HEK293 (cell line): ENCODE data around the gene KLF2.

Source experiments
- CTCF ChIA-PET: fragments of 350-600 bp; formaldehyde crosslinking; extraction: SDS; loops from one replicate; lab custom pipeline; 2021; ENCODE audit warnings: antibody characterized with exemption; lab: Yijun Ruan, JAX
- POLR2A ChIA-PET: fragments of 300-600 bp; formaldehyde crosslinking; extraction: SDS; loops from one replicate; lab custom pipeline; 2020; ENCODE audit warnings: antibody characterized with exemption, inconsistent platforms; lab: Yijun Ruan, JAX
- H3K27ac ChIP-seq: fragments of 200-500 bp; sonication (Bioruptor generic); 2 replicates; pipeline ENCODE4 v1.5.1; 2014; ENCODE audit warnings: low read depth, low read length, control low read depth, inconsistent platforms; ENCODE audit errors: extremely low read depth
- H3K36me3 ChIP-seq, 2 experiments: fragments of 200-500 bp in 1 of 2; sonication (Bioruptor generic) in 1 of 2; 1 replicate in 1 of 2; 2 replicates in 1 of 2; pipeline ENCODE4 v1.5.1; 2014 to 2017; ENCODE audit warnings: inconsistent platforms in 2 of 2, low read length in 2 of 2; ENCODE audit not compliant: control insufficient read depth in 2 of 2, insufficient read depth in 1 of 2
- H3K4me1 ChIP-seq: fragments of 200-500 bp; sonication (Bioruptor generic); 2 replicates; pipeline ENCODE4 v1.5.1; 2014; ENCODE audit warnings: mild to moderate bottlenecking, low read length, inconsistent platforms; ENCODE audit not compliant: control insufficient read depth, insufficient read depth
- H3K4me3 ChIP-seq: 2 replicates; pipeline ENCODE4 v1.5.1; 2011; ENCODE audit warnings: low read depth, mild to moderate bottlenecking, control low read depth, low read length, moderate library complexity
- H3K9me3 ChIP-seq: fragments of 200-500 bp; sonication (Bioruptor generic); 2 replicates; pipeline ENCODE4 v1.5.1; 2014; ENCODE audit warnings: low read depth, low read length, inconsistent platforms; ENCODE audit not compliant: control insufficient read depth, insufficient read depth
- BCL11A ChIP-seq: fragments of 450-650 bp; formaldehyde crosslinking; IDR thresholded peaks from 2 replicates; pipeline ENCODE4 v1.5.1; 2016; ENCODE audit warnings: low read depth, missing biosample characterization, missing genetic modification characterization
- CTCF ChIP-seq: fragments of 450-650 bp; formaldehyde crosslinking; IDR thresholded peaks from 2 replicates; pipeline ENCODE4 v1.5.1; 2016; ENCODE audit warnings: missing biosample characterization, missing genetic modification characterization
- KLF16 ChIP-seq: fragments of 450-650 bp; formaldehyde crosslinking; IDR thresholded peaks from 2 replicates; pipeline ENCODE4 v1.5.1; 2017; ENCODE audit warnings: missing biosample characterization, missing genetic modification characterization
- KLF8 ChIP-seq: fragments of 450-650 bp; formaldehyde crosslinking; IDR thresholded peaks from 2 replicates; pipeline ENCODE4 v1.5.1; 2016; ENCODE audit warnings: missing biosample characterization, missing genetic modification characterization
- MEIS1 ChIP-seq: sonication (generic); formaldehyde crosslinking; IDR thresholded peaks from 2 replicates; pipeline ENCODE4 v1.8.1; 2022; ENCODE audit warnings: missing genetic modification reagents, mild to moderate bottlenecking, borderline replicate concordance
- MZF1 ChIP-seq: fragments of 450-650 bp; formaldehyde crosslinking; IDR thresholded peaks from 2 replicates; pipeline ENCODE4 v1.5.1; 2017; ENCODE audit warnings: missing biosample characterization, missing genetic modification characterization, borderline replicate concordance
- PBX3 ChIP-seq: sonication (generic); formaldehyde crosslinking; IDR thresholded peaks from 2 replicates; pipeline ENCODE4 v1.8.1; 2022; ENCODE audit warnings: mild to moderate bottlenecking, moderate library complexity, missing genetic modification reagents
- RBAK ChIP-seq: fragments of 450-650 bp; formaldehyde crosslinking; IDR thresholded peaks from 2 replicates; pipeline ENCODE4 v1.5.1; 2016; ENCODE audit warnings: missing biosample characterization, missing genetic modification characterization
- REPIN1 ChIP-seq: fragments of 450-650 bp; formaldehyde crosslinking; IDR thresholded peaks from 2 replicates; pipeline ENCODE4 v1.5.1; 2017; ENCODE audit warnings: missing biosample characterization, missing genetic modification characterization, low read depth
- YY2 ChIP-seq: fragments of 450-650 bp; formaldehyde crosslinking; IDR thresholded peaks from 2 replicates; pipeline ENCODE4 v1.5.1; 2016; ENCODE audit warnings: missing biosample characterization, missing genetic modification characterization
- ZBTB8A ChIP-seq: fragments of 450-650 bp; formaldehyde crosslinking; IDR thresholded peaks from 2 replicates; pipeline ENCODE4 v1.5.1; 2016; ENCODE audit warnings: missing biosample characterization, missing genetic modification characterization
- ZFHX2 ChIP-seq: fragments of 450-650 bp; formaldehyde crosslinking; conservative IDR thresholded peaks from 2 replicates; pipeline ENCODE4 v1.5.1; 2016; ENCODE audit warnings: missing biosample characterization, missing genetic modification characterization
- ZNF121 ChIP-seq: fragments of 450-650 bp; formaldehyde crosslinking; IDR thresholded peaks from 2 replicates; pipeline ENCODE4 v1.5.1; 2016; ENCODE audit warnings: missing biosample characterization, missing genetic modification characterization
- ZNF221 ChIP-seq: fragments of 450-650 bp; formaldehyde crosslinking; IDR thresholded peaks from 2 replicates; pipeline ENCODE4 v1.5.1; 2017; ENCODE audit warnings: missing biosample characterization, missing genetic modification characterization, borderline replicate concordance
- ZNF266 ChIP-seq: fragments of 450-650 bp; formaldehyde crosslinking; IDR thresholded peaks from 2 replicates; pipeline ENCODE4 v1.5.1; 2016; ENCODE audit warnings: missing biosample characterization, missing genetic modification characterization, low read depth
- ZNF600 ChIP-seq: fragments of 450-650 bp; formaldehyde crosslinking; IDR thresholded peaks from 2 replicates; pipeline ENCODE4 v1.5.1; 2016; ENCODE audit warnings: missing biosample characterization, missing genetic modification characterization
- ZNF624 ChIP-seq: fragments of 450-650 bp; formaldehyde crosslinking; IDR thresholded peaks from 2 replicates; pipeline ENCODE4 v1.5.1; 2017; ENCODE audit warnings: missing biosample characterization, missing genetic modification characterization
- ZNF629 ChIP-seq: fragments of 450-650 bp; formaldehyde crosslinking; IDR thresholded peaks from 2 replicates; pipeline ENCODE4 v1.5.1; 2017; ENCODE audit warnings: missing biosample characterization, missing genetic modification characterization
- ZNF658 ChIP-seq: fragments of 450-650 bp; formaldehyde crosslinking; IDR thresholded peaks from 2 replicates; pipeline ENCODE4; 2016; ENCODE audit warnings: missing biosample characterization, missing genetic modification characterization
- ZNF830 ChIP-seq: fragments of 450-650 bp; IDR thresholded peaks from 2 replicates; pipeline ENCODE4 v1.5.0; 2018; ENCODE audit warnings: missing biosample characterization, missing genetic modification characterization, low read depth, mild to moderate bottlenecking, moderate library complexity
- ZNF837 ChIP-seq: fragments of 450-650 bp; formaldehyde crosslinking; IDR thresholded peaks from 2 replicates; pipeline ENCODE4 v1.5.1; 2016; ENCODE audit warnings: missing biosample characterization, missing genetic modification characterization
- TF ChIP-seq, protein P1 (sequence below): fragments of 450-650 bp; formaldehyde crosslinking; IDR thresholded peaks from 2 replicates; pipeline ENCODE4 v1.5.1; 2016; ENCODE audit warnings: missing biosample characterization, missing genetic modification characterization
- TF ChIP-seq, protein P2 (sequence below): fragments of 450-650 bp; formaldehyde crosslinking; IDR thresholded peaks from 2 replicates; pipeline ENCODE4; 2016; ENCODE audit warnings: missing biosample characterization, missing genetic modification characterization

The KLF2 gene

GRCh38 chr19:16320987-16321386 is 3.6 kb upstream of the KLF2 start:
- CTCF ChIA-PET = no interaction called here
- no peak for TF ChIP-seq ZNF830
- TF ChIP-seq, protein P1, sequence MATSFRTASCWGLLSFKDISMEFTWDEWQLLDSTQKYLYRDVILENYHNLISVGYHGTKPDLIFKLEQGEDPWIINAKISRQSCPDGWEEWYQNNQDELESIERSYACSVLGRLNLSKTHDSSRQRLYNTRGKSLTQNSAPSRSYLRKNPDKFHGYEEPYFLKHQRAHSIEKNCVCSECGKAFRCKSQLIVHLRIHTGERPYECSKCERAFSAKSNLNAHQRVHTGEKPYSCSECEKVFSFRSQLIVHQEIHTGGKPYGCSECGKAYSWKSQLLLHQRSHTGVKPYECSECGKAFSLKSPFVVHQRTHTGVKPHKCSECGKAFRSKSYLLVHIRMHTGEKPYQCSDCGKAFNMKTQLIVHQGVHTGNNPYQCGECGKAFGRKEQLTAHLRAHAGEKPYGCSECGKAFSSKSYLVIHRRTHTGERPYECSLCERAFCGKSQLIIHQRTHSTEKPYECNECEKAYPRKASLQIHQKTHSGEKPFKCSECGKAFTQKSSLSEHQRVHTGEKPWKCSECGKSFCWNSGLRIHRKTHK = no peak
- no peak for TF ChIP-seq KLF16 (tag by site-specific recombination)
- no peak for TF ChIP-seq MEIS1 (CRISPR knock-in tag)
- no peak for TF ChIP-seq BCL11A (tag by site-specific recombination)
- no peak for TF ChIP-seq PBX3
- no peak for TF ChIP-seq MZF1 (tag by site-specific recombination)
- no peak for TF ChIP-seq YY2 (tag by site-specific recombination)
- TF ChIP-seq, protein P2, sequence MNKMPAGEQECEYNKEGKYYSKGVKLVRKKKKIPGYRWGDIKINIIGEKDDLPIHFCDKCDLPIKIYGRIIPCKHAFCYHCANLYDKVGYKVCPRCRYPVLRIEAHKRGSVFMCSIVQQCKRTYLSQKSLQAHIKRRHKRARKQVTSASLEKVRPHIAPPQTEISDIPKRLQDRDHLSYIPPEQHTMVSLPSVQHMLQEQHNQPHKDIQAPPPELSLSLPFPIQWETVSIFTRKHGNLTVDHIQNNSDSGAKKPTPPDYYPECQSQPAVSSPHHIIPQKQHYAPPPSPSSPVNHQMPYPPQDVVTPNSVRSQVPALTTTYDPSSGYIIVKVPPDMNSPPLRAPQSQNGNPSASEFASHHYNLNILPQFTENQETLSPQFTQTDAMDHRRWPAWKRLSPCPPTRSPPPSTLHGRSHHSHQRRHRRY (tag by site-specific recombination) = no peak
- TF ChIP-seq ZNF221 (tag by site-specific recombination) = no peak
- TF ChIP-seq RBAK = no peak
- no peak for TF ChIP-seq ZNF266 (tag by site-specific recombination)
- no peak for TF ChIP-seq ZNF629 (tag by site-specific recombination)
- TF ChIP-seq ZNF624 (tag by site-specific recombination) = no peak
- no peak for TF ChIP-seq ZNF658 (tag by site-specific recombination)
- TF ChIP-seq, all 188 proteins: peak for 0
- POLR2A ChIA-PET = no interaction called here

GRCh38 chr19:16325161-16325527 is 518 bp downstream of the KLF2 start:
- no peaks in the 10 kb centered on the region for H3K4me1 ChIP-seq
- CTCF ChIA-PET = interaction anchor here (0.7 to 1.0 kb wide), 3 partner anchors 12 to 79 kb away, joined by 3 to 4 read pairs (median 3); no protein-coding TSS in a partner anchor
- peaks cover 0 to 12% of the 10 kb centered on the region in 2 experiments; a peak in 1 of 3 replicates for H3K36me3 ChIP-seq
- 0 out of 2 replicates have a peak, but pooled peaks have one; percentile 7 for TF ChIP-seq KLF8 (tag by site-specific recombination)
- TF ChIP-seq ZFHX2 (tag by site-specific recombination) = peak; percentile 72
- no peak for TF ChIP-seq ZNF600 (tag by site-specific recombination)
- 0 out of 2 replicates have a peak, but pooled peaks have one; percentile 19 for TF ChIP-seq CTCF
- TF ChIP-seq ZBTB8A = peak; percentile 89; the same call in 1 of the 2 replicates
- 0 out of 2 replicates have a peak, but pooled peaks have one; percentile 12 for TF ChIP-seq PBX3
- TF ChIP-seq ZNF121 = no peak
- no peak for TF ChIP-seq REPIN1 (tag by site-specific recombination)
- no peak for TF ChIP-seq ZNF837
- peak overlapping the region; percentile 37; the same call in 1 of the 2 replicates for H3K27ac ChIP-seq
- POLR2A ChIA-PET = interaction anchor here (1.0 kb wide), 1 partner anchor 9 kb away, joined by 3 read pairs; no protein-coding TSS in a partner anchor
- peak overlapping the region; percentile 59 for H3K4me3 ChIP-seq
- H3K9me3 ChIP-seq = no peaks in the 10 kb centered on the region

More at GRCh38 chr19:16320987-16321386, 3.6 kb upstream of the KLF2 start:
- H3K4me3 ChIP-seq = no peak overlapping the region
- H3K27ac ChIP-seq = no peak overlapping the region
- H3K9me3 ChIP-seq = no peaks in the 10 kb centered on the region
- no peaks in the 10 kb centered on the region for H3K36me3 ChIP-seq
- H3K4me1 ChIP-seq = no peaks in the 10 kb centered on the region
